PC-3 (cell line): Measurements from ENCODE around the gene WDR81. TPM values are rescaled to one million over a fixed set of nuclear protein-coding genes. Genes with fewer than 3 reads are reported as not detected.
"Not testable (repeated sequence)": the region's sequence is repeated elsewhere in the genome, so short reads cannot be mapped to it uniquely, and the experiment has no call there.

ENCODE experiments used
- ATAC-seq: fragments of 200-7000 bp; cut with Tn5 transposase; 2 replicates; pipeline ENCODE4 v1.9.1; 2020; ENCODE audit warnings: mild to moderate bottlenecking, moderate library complexity
- BruUV-seq: library from RNA; stranded (reverse); fragments of 400-500 nt; replicated peaks from 2 replicates; lab custom pipeline; 2021; lab: Mats Ljungman, UMichigan
- CTCF ChIA-PET: fragments of 300-600 bp; sonication (Branson Sonifier 250); formaldehyde crosslinking; loops from one replicate; lab custom pipeline; 2022; ENCODE audit warnings: antibody characterized with exemption; lab: Charles Lee
- POLR2A ChIA-PET: fragments of 300-600 bp; sonication (Branson Sonifier 250); formaldehyde crosslinking; loops from one replicate; lab custom pipeline; 2022; ENCODE audit warnings: antibody characterized with exemption; ENCODE audit not compliant: unreplicated experiment; lab: Charles Lee
- DNase-seq: peaks from one replicate; pipeline ENCODE4 v3.0.0-alpha.2; 2015
- H2AFZ ChIP-seq: fragments of 300-600 bp; sonication (generic); 2 replicates; pipeline ENCODE4 v1.6.0; 2016; ENCODE audit warnings: antibody characterized with exemption, low read length
- H3F3A ChIP-seq: fragments of 300-600 bp; sonication (generic); one replicate; pipeline ENCODE4 v1.6.0; 2017; ENCODE audit warnings: antibody characterized with exemption, low read length, control low read depth, mild to moderate bottlenecking; ENCODE audit not compliant: unreplicated experiment
- H3K27ac ChIP-seq: fragments of 300-600 bp; sonication (generic); 2 replicates; pipeline ENCODE4 v1.5.1; 2016; ENCODE audit warnings: mild to moderate bottlenecking, low read length
- H3K27me3 ChIP-seq: fragments of 300-600 bp; sonication (generic); 2 replicates; pipeline ENCODE4 v1.6.1; 2016; ENCODE audit warnings: low read length, mixed read lengths
- H3K36me3 ChIP-seq: fragments of 300-600 bp; sonication (generic); 2 replicates; pipeline ENCODE4 v1.6.1; 2016; ENCODE audit warnings: low read depth, mixed run types, low read length, mixed read lengths
- H3K4me1 ChIP-seq: fragments of 300-600 bp; sonication (generic); 2 replicates; pipeline ENCODE4 v1.5.1; 2016; ENCODE audit warnings: low read length; ENCODE audit not compliant: insufficient read depth
- H3K4me2 ChIP-seq: fragments of 300-600 bp; sonication (generic); 2 replicates; pipeline ENCODE4 v1.6.0; 2016; ENCODE audit warnings: low read length
- H3K4me3 ChIP-seq: fragments of 300-600 bp; sonication (generic); 2 replicates; pipeline ENCODE4 v1.5.1; 2016; ENCODE audit warnings: mild to moderate bottlenecking, low read length, mixed read lengths
- H3K79me2 ChIP-seq: fragments of 300-600 bp; sonication (generic); 2 replicates; pipeline ENCODE4 v1.6.1; 2017; ENCODE audit warnings: low read length, mixed read lengths
- H3K9ac ChIP-seq: fragments of 300-600 bp; sonication (generic); 2 replicates; pipeline ENCODE4 v1.6.0; 2016; ENCODE audit warnings: mild to moderate bottlenecking, low read length
- H3K9me2 ChIP-seq: fragments of 300-600 bp; sonication (generic); replicated peaks from 2 replicates; pipeline ENCODE4 v1.6.1; 2016; ENCODE audit warnings: mixed run types, low read length, mixed read lengths
- H3K9me3 ChIP-seq: fragments of 300-600 bp; sonication (generic); 2 replicates; pipeline ENCODE4 v1.6.1; 2016; ENCODE audit warnings: low read length, mixed read lengths
- H4K20me1 ChIP-seq: fragments of 300-600 bp; sonication (generic); 2 replicates; pipeline ENCODE4 v1.6.1; 2016; ENCODE audit warnings: low read length, mixed read lengths
- EZH2 ChIP-seq: fragments of 300-600 bp; sonication (generic); IDR thresholded peaks from one replicate; pipeline ENCODE4 v1.6.1; 2017; ENCODE audit warnings: antibody characterized with exemption, mild to moderate bottlenecking, low read length; ENCODE audit not compliant: unreplicated experiment
- EZH2phosphoT487 ChIP-seq: fragments of 300-600 bp; sonication (generic); IDR thresholded peaks from 2 replicates; pipeline ENCODE4 v1.6.1; 2018; ENCODE audit warnings: mild to moderate bottlenecking, antibody characterized with exemption, low read length, borderline replicate concordance
- intact Hi-C: fragments of 100-400 bp; cut with micrococcal nuclease; formaldehyde crosslinking; loops from 2 replicates; pipeline ENCODE4 v1.9.0; 2023
- total RNA-seq: library from RNA; depleted of rRNA; stranded (reverse); fragments of >200 nt; gene quantifications from 2 replicates; pipeline ENCODE4 v1.2.3, GENCODE V29; 2014
- TF ChIP-seq, protein P1 (sequence below): fragments of 300-600 bp; sonication (generic); conservative IDR thresholded peaks from 2 replicates; pipeline ENCODE4 v1.5.1; 2017; ENCODE audit warnings: antibody characterized with exemption, low read depth, mild to moderate bottlenecking, low read length

WDR81 gene
- total RNA-seq, 1 experiment from 2014 or later = 14.6 TPM

DNA sequence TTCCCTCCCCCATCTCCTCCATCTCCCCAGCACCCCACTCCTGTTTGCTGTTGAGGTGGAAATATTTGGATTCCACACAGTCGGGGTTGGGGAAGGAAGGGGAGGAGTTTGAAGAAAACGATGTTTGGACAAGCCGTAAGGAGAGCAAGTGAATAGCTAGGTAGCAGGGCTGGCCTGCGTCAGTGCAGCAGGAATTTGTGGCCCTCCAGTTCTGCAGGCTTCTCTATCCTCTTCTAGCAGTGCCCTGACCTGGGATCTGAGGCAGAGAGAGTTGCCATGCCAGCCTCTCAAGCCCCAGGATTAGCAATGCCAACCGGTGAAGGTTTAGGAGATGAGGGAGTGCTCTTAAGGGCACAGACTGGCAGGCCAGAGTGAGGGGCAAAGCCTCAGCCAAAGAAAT is 26.8 kb upstream of the WDR81 start:
- H3K36me3 ChIP-seq = no peaks in the 10 kb centered on the region
- intact Hi-C loops = no loop called here
- H3K27me3 ChIP-seq = no peaks in the 10 kb centered on the region
- H3K4me2 ChIP-seq = no peak overlapping the region
- DNase-seq = no peak
- no peaks in the 10 kb centered on the region for H4K20me1 ChIP-seq
- no peak overlapping the region for H2AFZ ChIP-seq
- no peak overlapping the region for H3K4me3 ChIP-seq
- H3K9me3 ChIP-seq = no peaks in the 10 kb centered on the region
- CTCF ChIA-PET = no interaction called here
- H3K79me2 ChIP-seq = no peaks in the 10 kb centered on the region
- no peak overlapping the region for H3K9ac ChIP-seq
- no TSS peak for BruUV-seq
- no peaks in the 10 kb centered on the region for H3F3A ChIP-seq
- H3K27ac ChIP-seq = no peak overlapping the region
- H3K9me2 ChIP-seq = no peaks in the 10 kb centered on the region
- POLR2A ChIA-PET = no interaction called here
- no peak for ATAC-seq
- H3K4me1 ChIP-seq = no peaks in the 10 kb centered on the region
- TF ChIP-seq EZH2 (no peak), EZH2phosphoT487 (no peak)
- TF ChIP-seq, protein P1, sequence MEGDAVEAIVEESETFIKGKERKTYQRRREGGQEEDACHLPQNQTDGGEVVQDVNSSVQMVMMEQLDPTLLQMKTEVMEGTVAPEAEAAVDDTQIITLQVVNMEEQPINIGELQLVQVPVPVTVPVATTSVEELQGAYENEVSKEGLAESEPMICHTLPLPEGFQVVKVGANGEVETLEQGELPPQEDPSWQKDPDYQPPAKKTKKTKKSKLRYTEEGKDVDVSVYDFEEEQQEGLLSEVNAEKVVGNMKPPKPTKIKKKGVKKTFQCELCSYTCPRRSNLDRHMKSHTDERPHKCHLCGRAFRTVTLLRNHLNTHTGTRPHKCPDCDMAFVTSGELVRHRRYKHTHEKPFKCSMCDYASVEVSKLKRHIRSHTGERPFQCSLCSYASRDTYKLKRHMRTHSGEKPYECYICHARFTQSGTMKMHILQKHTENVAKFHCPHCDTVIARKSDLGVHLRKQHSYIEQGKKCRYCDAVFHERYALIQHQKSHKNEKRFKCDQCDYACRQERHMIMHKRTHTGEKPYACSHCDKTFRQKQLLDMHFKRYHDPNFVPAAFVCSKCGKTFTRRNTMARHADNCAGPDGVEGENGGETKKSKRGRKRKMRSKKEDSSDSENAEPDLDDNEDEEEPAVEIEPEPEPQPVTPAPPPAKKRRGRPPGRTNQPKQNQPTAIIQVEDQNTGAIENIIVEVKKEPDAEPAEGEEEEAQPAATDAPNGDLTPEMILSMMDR = no peak

DNA sequence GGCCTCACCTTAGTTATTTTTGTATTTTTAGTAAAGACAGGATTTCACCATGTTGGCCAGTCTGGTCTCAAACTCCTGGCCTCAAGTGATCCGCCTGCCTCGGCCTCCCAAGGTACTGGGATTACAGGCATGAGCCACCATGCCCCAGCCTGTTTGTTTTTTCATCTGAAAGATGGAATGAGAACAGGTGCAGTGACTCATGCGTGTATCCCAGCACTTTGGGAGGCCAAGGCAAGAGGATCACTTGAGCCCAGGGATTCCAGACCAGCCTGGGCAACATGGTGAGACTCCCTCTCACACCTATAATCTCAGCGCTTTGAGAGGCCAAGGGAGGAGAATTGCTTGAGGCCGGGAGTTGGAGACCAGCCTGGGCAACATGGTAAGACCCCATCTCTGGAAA is 24.6 kb upstream of the WDR81 start:
- H3K9me3 ChIP-seq, H3K27ac ChIP-seq, H3K4me1 ChIP-seq, H3K4me3 ChIP-seq, H3K4me2 ChIP-seq, H2AFZ ChIP-seq, DNase-seq, H3K36me3 ChIP-seq, CTCF ChIA-PET, H3K27me3 ChIP-seq, H4K20me1 ChIP-seq, H3K9ac ChIP-seq, BruUV-seq, POLR2A ChIA-PET, H3K9me2 ChIP-seq, H3K79me2 ChIP-seq, intact Hi-C loops, H3F3A ChIP-seq: not testable (repeated sequence)
- 0 out of 2 replicates have a peak, but pooled peaks have one; percentile 24 for ATAC-seq

DNA sequence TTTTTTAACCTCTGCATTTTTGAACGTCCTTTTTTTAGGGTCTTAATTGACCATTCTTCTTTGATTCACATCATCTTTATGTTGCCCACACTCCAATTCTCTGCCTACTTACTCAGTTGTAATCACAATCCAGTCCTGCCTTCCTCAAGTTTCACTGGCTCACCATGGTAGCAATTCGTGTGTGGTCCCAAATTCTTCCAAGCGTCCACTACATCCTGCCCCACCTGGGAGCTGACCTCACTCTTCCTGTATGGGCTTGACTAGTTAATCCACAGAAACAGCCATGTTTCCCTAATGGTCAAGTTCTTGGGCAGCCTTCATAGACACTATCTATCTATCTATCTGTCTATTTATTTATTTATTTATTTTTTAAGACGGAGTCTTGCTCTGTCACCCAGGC is 21.4 kb upstream of the WDR81 start:
- DNase-seq (no peak), ATAC-seq (peak; percentile 74)
- no peak overlapping the region for H2AFZ ChIP-seq
- ChIA-PET POLR2A (no interaction called here), CTCF (no interaction called here)
- no peak overlapping the region for H3K9ac ChIP-seq
- no peaks in the 10 kb centered on the region for H4K20me1 ChIP-seq
- no peak overlapping the region for H3K4me2 ChIP-seq
- no peaks in the 10 kb centered on the region for H3K4me1 ChIP-seq
- no peak for TF ChIP-seq EZH2
- TF ChIP-seq EZH2phosphoT487 = no peak
- TF ChIP-seq, protein P1 = no peak
- BruUV-seq = no TSS peak
- no peaks in the 10 kb centered on the region for H3K27me3 ChIP-seq
- no peak overlapping the region for H3K4me3 ChIP-seq
- intact Hi-C loops = no loop called here
- H3K27ac ChIP-seq = no peak overlapping the region
- H3K9me3 ChIP-seq = no peaks in the 10 kb centered on the region
- no peaks in the 10 kb centered on the region for H3K79me2 ChIP-seq
- H3F3A ChIP-seq = no peaks in the 10 kb centered on the region
- H3K9me2 ChIP-seq = no peaks in the 10 kb centered on the region
- no peaks in the 10 kb centered on the region for H3K36me3 ChIP-seq
